NT2/D1 (cell line): ENCODE data around the gene PTGIR.

Experiments
- YY1 ChIP-seq: IDR thresholded peaks from 2 replicates; pipeline ENCODE4 v1.6.1; 2011; ENCODE audit not compliant: insufficient read length, insufficient read depth
- ZNF274 ChIP-seq: IDR thresholded peaks from 2 replicates; pipeline ENCODE4 v1.6.1; 2011; ENCODE audit warnings: mild to moderate bottlenecking, low read depth, low read length

DNA sequence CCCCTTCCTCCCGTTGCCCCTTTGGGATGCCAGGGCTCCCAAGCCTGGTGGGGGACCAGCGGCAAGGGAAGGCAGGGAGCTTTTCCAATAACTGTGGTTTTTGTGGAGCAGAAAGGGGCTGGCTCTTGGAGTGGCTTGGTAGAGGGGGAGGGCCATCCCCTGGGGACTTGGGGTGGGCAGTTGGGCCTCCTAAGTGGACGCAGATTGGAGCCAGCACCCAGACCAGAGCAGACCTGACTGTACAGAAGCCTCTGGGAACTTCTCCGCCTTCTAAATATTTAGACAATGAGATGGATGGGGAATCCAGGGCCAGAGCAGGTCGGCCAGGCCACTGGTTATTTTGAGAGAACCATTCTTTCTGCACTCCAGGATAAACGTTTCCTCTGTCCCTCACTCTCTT is 4.2 kb downstream of the PTGIR start:
- TF ChIP-seq YY1 (no peak), ZNF274 (no peak)
